Ectodermal cell (in vitro differentiated cells): ENCODE data around the gene HORMAD2.

Source experiments
- H3K27ac ChIP-seq: 2 replicates; pipeline ENCODE4 v1.7.0; 2013; ENCODE audit warnings: mild to moderate bottlenecking, low read depth, low read length; ENCODE audit not compliant: insufficient read depth, poor library complexity, severe bottlenecking
- H3K27me3 ChIP-seq: 2 replicates; pipeline ENCODE4 v1.7.0; 2013; ENCODE audit warnings: mild to moderate bottlenecking, low read length; ENCODE audit not compliant: insufficient read depth, control insufficient read depth, poor library complexity, severe bottlenecking
- H3K36me3 ChIP-seq: one replicate; pipeline ENCODE4 v1.7.0; 2013; ENCODE audit warnings: low read length; ENCODE audit not compliant: control insufficient read depth, insufficient read depth
- H3K4me1 ChIP-seq: one replicate; pipeline ENCODE4 v1.7.0; 2013; ENCODE audit warnings: low read length; ENCODE audit not compliant: control insufficient read depth, insufficient read depth
- H3K4me3 ChIP-seq: 2 replicates; pipeline ENCODE4 v1.7.0; 2013; ENCODE audit warnings: low read depth, low read length, control low read depth; ENCODE audit not compliant: insufficient read depth
- H3K9me3 ChIP-seq: 2 replicates; pipeline ENCODE4 v1.7.0; 2013; ENCODE audit warnings: mild to moderate bottlenecking, low read length, moderate library complexity; ENCODE audit not compliant: control insufficient read depth
- WGBS, 2 experiments: methylation state at CpG; one replicate each; pipeline ENCODE4 v1.1.7; 2013; ENCODE audit warnings: missing lambda C conversion rate in 2 of 2; 5-methylcytosine and 5-hydroxymethylcytosine counted together

The HORMAD2 gene

DNA sequence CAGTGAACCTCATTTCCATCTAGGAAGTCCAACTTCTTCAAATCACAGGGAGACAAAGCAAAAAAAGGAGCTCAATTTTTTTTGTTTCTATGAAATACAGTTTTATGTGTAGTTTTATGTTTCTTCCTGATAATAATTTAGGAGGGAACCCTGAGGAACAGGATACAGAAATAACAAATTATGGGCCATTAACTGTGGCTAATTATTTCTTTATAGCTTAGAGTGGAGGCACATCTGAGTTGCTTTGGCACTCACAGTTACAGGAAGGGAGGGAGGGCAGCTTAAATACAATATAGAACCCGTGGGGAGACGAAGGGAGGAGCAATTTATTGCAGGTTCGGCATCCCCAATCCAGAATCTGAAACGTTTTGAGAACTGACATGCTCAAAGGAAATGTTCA, 37.1 kb upstream of the HORMAD2 start:
- Histone ChIP-seq H3K27ac (no peak overlapping the region), H3K36me3 (no peaks in the 10 kb centered on the region), H3K4me3 (no peak overlapping the region), H3K9me3 (no peaks in the 10 kb centered on the region), H3K27me3 (no peaks in the 10 kb centered on the region), H3K4me1 (no peaks in the 10 kb centered on the region)
- 81 to 82% methylated on average over 4 of the region's 4 CpGs for WGBS, 2 experiments

- H3K36me3 ChIP-seq, result no peaks in the 10 kb centered on the region
- no peaks in the 10 kb centered on the region for H3K9me3 ChIP-seq
- no peak overlapping the region for H3K27ac ChIP-seq
- WGBS, 2 experiments, result 91 to 97% methylated on average over 3 of the region's 3 CpGs
- H3K4me1 ChIP-seq, result no peaks in the 10 kb centered on the region
- no peak overlapping the region for H3K4me3 ChIP-seq
- H3K27me3 ChIP-seq, result no peaks in the 10 kb centered on the region
Measured at GRCh38 chr22:30044369-30044768, 35.9 kb upstream of the HORMAD2 start.

- Histone ChIP-seq H3K36me3 (no peaks in the 10 kb centered on the region), H3K27ac (no peak overlapping the region), H3K4me3 (no peak overlapping the region), H3K27me3 (no peaks in the 10 kb centered on the region), H3K4me1 (no peaks in the 10 kb centered on the region), H3K9me3 (no peaks in the 10 kb centered on the region)
- WGBS, 2 experiments, result 88 to 93% methylated on average over 2 to 4 of the region's 4 CpGs
Measured at GRCh38 chr22:30044881-30045493, 35.3 kb upstream of the HORMAD2 start.

DNA sequence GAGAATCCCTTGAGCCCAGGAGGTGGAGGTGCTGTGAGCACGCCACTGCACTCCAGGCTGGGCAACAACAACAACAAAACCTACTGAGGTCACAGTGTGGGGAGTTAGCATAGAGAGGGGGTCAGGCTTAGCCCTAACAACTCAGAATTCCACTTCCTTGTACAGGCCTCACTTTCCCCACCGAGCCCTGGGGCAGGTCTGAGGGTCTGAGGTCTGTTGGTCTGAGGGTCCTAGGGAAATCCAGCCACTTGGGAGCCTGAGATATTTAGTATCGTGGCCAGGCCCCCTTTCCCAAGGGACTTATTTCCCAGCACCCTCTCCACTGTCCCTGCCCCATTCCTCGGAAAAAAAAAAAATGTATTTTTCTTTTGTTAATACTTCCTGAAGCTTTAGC, 34.8 kb upstream of the HORMAD2 start:
- H3K27me3 ChIP-seq, result no peaks in the 10 kb centered on the region
- no peaks in the 10 kb centered on the region for H3K9me3 ChIP-seq
- no peaks in the 10 kb centered on the region for H3K4me1 ChIP-seq
- no peaks in the 10 kb centered on the region for H3K36me3 ChIP-seq
- 85 to 91% methylated on average over 3 to 4 of the region's 4 CpGs for WGBS, 2 experiments
- H3K27ac ChIP-seq, result no peak overlapping the region
- H3K4me3 ChIP-seq, result no peak overlapping the region

DNA sequence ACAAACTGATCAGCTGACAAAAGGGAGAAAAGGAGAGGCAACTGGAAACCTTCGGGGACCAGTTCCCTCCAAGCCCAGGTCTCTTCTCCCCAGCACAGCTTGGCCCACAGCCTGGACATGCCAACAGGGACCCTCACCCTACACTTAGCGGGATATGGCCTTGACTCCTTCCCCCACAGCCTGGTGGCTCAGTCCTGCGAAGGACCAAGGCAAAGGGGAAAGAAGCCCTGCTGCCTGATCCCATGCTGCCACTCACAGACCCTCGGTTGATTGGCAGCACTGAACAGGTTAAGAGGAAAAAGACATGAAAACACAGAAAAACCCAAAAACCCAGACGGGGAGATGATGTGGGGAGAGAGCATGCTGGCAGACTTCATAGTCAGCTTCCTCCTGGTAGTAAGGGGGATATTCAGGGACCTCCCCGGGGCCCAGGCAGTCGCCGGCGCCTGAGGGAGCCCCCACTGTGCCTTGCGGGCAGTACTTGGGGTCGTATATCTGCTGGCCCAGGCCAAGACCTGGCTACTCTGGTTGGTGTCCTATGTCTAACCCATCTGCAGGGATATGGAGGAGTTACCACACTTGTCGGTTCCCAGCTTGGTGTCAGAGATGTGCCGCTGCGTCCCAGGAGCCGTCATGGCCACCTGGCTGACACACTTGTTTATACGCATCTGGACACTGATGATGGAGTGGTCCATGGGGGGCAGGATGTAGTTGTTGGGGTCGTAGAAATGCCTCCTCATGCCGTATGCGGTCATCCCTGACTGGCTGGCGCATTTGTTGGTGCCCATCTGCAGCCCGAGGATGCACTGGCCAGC, 34.2 kb upstream of the HORMAD2 start:
- no peak overlapping the region for H3K27ac ChIP-seq
- no peaks in the 10 kb centered on the region for H3K27me3 ChIP-seq
- no peaks in the 10 kb centered on the region for H3K9me3 ChIP-seq
- no peaks in the 10 kb centered on the region for H3K36me3 ChIP-seq
- WGBS, 2 experiments, result 93 to 94% methylated on average over 21 of the region's 21 CpGs
- no peaks in the 10 kb centered on the region for H3K4me1 ChIP-seq
- H3K4me3 ChIP-seq, result no peak overlapping the region

DNA sequence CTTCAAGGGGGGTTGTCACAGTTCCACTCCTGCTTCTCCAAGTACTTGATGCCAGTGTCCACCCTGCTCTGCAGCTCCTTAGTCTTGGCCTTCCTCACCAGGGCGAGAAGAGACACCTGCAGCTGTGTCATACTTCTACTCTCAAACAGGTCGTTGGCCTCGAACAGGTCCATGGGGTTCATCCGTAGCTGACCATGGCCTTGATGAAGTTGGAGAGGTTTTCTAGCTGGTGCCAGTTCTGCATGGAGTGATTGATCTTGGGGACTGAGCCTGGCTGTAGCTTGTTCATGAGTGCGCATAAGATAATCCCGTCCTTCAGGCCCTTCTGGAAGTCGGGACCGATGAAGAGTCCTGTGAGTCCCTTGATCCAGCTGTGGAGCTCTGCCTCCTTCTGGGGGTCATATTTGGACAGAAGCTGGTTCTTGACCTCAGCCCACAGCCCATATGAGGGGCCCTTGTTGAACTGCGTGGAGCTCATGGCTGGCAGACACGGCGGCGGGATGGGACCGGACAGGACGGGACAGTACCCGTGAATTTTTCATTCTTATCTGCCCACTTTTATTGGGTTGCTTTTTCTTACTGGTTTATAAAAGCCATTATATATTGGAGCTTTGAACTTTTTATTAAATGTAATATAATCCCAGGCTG, 33.4 kb upstream of the HORMAD2 start:
- Histone ChIP-seq H3K4me3 (no peak overlapping the region), H3K36me3 (no peaks in the 10 kb centered on the region), H3K27ac (no peak overlapping the region), H3K9me3 (no peaks in the 10 kb centered on the region), H3K4me1 (no peaks in the 10 kb centered on the region), H3K27me3 (no peaks in the 10 kb centered on the region)
- 94 to 97% methylated on average over 15 of the region's 15 CpGs for WGBS, 2 experiments

DNA sequence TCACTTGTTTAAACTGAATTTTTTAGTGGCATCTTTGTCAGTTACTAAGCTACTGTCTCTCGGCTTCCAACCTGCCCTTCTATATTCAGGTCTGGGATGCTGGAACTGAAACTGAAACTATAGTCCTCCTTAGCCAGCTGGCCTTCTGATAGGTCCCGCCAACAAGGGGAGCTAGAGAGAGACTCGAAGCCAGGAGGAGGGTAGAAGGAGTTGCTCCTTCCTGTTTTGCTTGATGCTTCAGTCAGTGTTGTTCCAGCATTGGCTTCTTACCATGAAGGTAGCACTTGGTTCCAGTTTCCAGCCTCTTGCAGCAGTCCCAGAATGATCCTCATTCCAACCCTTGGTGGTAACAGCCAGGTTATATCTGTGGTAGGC, 32.9 kb upstream of the HORMAD2 start:
- Histone ChIP-seq H3K36me3 (no peaks in the 10 kb centered on the region), H3K4me3 (no peak overlapping the region), H3K27ac (no peak overlapping the region), H3K4me1 (no peaks in the 10 kb centered on the region), H3K27me3 (no peaks in the 10 kb centered on the region), H3K9me3 (no peaks in the 10 kb centered on the region)
- WGBS, 2 experiments, result 87 to 88% methylated on average over 3 of the region's 3 CpGs

DNA sequence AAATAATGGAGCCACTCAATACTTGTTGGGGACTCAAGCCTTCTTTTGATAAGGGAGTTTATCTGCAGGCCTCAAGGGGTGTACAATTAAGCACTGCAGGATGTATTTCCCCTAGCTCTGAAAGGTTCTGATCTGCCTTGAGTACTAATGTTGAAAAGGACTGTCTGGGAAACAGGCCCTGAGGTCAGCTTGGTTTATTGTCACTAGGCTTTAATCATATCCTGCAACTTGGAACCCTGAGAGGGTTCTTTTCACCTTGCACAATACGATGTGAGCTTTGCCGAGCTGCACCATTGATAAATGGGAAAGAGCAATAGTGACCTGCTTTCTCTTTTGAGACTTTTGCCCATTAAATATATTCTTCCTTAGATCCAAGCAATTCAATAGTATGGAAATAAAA, 31.6 kb upstream of the HORMAD2 start:
- H3K9me3 ChIP-seq, result no peaks in the 10 kb centered on the region
- H3K36me3 ChIP-seq, result no peaks in the 10 kb centered on the region
- H3K4me1 ChIP-seq, result no peaks in the 10 kb centered on the region
- no peak overlapping the region for H3K27ac ChIP-seq
- 93 to 100% methylated on average over 2 of the region's 2 CpGs for WGBS, 2 experiments
- H3K4me3 ChIP-seq, result no peak overlapping the region
- H3K27me3 ChIP-seq, result no peaks in the 10 kb centered on the region

- H3K4me3 ChIP-seq, result no peak overlapping the region
Measured at GRCh38 chr22:30054067-30054763, 26.0 kb upstream of the HORMAD2 start.

DNA sequence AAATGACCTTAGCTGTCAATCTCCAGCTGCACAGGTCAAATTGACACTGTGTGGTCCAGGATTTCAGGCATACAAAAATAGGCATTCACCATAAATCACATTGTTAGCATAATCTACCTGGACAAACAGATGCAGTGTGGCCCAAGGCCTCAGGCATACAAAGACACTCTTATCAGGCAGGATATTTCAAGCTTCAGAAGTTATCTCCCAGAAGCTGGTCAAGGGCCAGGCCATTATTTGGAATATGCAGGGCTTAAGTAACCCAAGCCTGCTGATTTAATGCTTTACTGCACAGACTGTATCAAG, 25.5 kb upstream of the HORMAD2 start:
- Histone ChIP-seq H3K4me1 (no peaks in the 10 kb centered on the region), H3K36me3 (no peaks in the 10 kb centered on the region), H3K27ac (no peak overlapping the region), H3K4me3 (no peak overlapping the region), H3K27me3 (no peaks in the 10 kb centered on the region), H3K9me3 (no peaks in the 10 kb centered on the region)

More at GRCh38 chr22:30054067-30054763, 26.0 kb upstream of the HORMAD2 start:
- Histone ChIP-seq H3K9me3 (no peaks in the 10 kb centered on the region), H3K27ac (no peak overlapping the region), H3K4me1 (no peaks in the 10 kb centered on the region), H3K36me3 (no peaks in the 10 kb centered on the region), H3K27me3 (no peaks in the 10 kb centered on the region)
- 91 to 94% methylated on average over 10 of the region's 10 CpGs for WGBS, 2 experiments
